ENCODE data around the gene CCDC144A. TPM values are rescaled to one million over a fixed set of nuclear protein-coding genes. Genes with fewer than 3 reads are reported as not detected.
"Not testable (repeated sequence)": the region's sequence is repeated elsewhere in the genome, so short reads cannot be mapped to it uniquely, and the experiment has no call there.

The CCDC144A gene
- total RNA-seq, 6 experiments from 2014 or later: 0.02 to 1.4 (median 0.28) TPM

DNA sequence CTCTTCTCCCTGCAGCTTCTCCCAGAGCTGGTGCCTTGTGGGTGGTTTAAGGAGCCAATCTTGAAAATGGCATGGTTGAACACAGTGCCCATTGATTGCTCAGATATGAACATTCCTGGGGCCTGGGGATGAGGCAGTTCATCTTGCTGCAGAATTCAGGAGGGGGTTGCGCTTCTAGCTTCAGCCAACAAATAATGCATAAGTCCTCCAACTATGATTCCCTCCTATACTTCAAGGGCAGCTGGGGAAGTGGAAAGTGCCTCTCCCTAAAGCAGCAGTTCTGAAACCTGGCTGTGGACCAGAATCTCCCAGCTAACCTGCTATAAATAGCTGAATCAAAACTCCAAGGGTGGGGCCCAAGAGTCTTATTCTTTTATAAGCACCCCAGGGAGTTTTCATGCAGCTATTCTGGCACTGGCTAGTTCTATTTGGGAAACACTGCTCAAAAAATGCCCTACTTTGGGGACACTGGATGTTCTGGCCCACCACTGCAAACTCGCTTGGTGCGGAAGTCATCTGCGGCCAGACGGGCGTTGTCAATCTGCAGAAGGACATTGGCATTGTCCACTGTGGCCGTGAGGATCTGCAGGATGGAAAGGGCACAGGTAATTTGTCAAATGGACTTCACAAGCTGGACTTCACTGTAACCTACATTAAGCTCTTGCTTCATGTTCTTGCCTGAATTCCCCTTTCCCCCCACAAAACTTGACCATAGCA, 130.3 kb downstream of the CCDC144A start:
- no peaks in the 10 kb centered on the region for H3K27me3 ChIP-seq
- no peak overlapping the region for H3K4me3 ChIP-seq
- WGBS (ENCODE audit: insufficient coverage, low coverage, low lambda C conversion rate, missing lambda C conversion rate): no CpG with 5 or more reads among the region's 7 CpGs
- H3K4me1 ChIP-seq: no peaks in the 10 kb centered on the region
- ATAC-seq: no peak
- no peaks in the 10 kb centered on the region for H3K9me3 ChIP-seq
- no peaks in the 10 kb centered on the region for H3K36me3 ChIP-seq
- no peak for DNase-seq
- TF ChIP-seq POLR2A (IDR thresholded peaks at IDR 0.05): no peak
- TF ChIP-seq, protein P1, sequence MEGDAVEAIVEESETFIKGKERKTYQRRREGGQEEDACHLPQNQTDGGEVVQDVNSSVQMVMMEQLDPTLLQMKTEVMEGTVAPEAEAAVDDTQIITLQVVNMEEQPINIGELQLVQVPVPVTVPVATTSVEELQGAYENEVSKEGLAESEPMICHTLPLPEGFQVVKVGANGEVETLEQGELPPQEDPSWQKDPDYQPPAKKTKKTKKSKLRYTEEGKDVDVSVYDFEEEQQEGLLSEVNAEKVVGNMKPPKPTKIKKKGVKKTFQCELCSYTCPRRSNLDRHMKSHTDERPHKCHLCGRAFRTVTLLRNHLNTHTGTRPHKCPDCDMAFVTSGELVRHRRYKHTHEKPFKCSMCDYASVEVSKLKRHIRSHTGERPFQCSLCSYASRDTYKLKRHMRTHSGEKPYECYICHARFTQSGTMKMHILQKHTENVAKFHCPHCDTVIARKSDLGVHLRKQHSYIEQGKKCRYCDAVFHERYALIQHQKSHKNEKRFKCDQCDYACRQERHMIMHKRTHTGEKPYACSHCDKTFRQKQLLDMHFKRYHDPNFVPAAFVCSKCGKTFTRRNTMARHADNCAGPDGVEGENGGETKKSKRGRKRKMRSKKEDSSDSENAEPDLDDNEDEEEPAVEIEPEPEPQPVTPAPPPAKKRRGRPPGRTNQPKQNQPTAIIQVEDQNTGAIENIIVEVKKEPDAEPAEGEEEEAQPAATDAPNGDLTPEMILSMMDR (IDR thresholded peaks at IDR 0.05): no peak
- intact Hi-C loops (cut with DNase I): no loop called here
- H3K27ac ChIP-seq: no peak overlapping the region

DNA sequence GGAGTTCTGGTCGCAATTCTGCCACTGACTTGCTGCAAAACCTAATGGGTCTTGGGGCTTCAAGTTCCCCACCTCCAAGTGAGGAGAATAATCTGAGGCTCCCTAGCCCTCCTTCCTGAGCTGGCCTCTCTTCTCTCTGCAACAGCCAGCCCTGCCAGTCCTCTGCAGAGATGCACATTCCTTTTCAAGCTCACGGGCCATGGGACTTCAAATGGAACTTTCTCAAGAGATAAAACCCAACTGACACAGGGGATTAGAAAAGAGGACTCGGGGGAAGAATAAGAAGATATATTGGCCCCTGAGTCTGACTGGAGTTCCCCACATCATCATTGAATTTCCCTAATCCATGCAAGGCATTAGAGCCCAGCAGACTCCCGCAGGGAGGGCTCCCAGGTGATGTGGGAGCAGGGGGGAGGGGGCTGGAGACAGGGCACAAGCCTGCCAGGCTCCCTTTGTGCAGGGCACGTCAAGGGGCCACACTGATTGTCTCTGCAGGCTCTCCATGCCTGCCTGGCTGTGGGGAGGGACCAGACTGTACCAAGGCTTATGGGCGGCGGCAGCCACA, 131.0 kb downstream of the CCDC144A start:
- Histone ChIP-seq H3K36me3 (no peaks in the 10 kb centered on the region), H3K9me3 (no peaks in the 10 kb centered on the region), H3K4me1 (no peaks in the 10 kb centered on the region), H3K27me3 (no peaks in the 10 kb centered on the region), H3K4me3 (no peak overlapping the region), H3K27ac (no peak overlapping the region)
- no peak for ATAC-seq
- WGBS (ENCODE audit: insufficient coverage, low coverage, low lambda C conversion rate, missing lambda C conversion rate): 0% methylated on average over 1 of the region's 7 CpGs
- intact Hi-C loops (cut with DNase I): no loop called here
- TF ChIP-seq, protein P1 (IDR thresholded peaks at IDR 0.05): no peak
- TF ChIP-seq POLR2A (IDR thresholded peaks at IDR 0.05): no peak
- no peak for DNase-seq

DNA sequence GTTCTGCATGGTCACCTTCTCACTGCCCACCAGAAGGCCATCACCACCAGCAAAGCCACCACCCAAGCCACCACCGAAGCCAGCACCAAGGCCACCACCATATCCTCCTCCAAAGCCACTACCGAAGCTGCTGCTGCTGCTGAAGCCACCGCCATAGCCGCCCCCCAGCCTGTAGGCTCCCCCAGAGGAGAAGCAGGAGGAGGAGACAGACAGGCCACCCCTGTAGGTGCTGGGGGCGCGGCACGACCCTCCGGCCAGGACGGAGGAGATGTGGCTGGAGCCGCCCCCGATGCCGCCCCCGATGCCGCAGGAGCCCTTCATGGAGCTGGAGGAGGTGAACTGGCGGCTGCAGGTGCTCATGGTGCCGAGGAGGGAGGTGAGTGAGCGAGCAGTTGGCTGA, 132.1 kb downstream of the CCDC144A start:
- H3K27ac ChIP-seq; H3K27me3 ChIP-seq; intact Hi-C loops (cut with DNase I); H3K4me1 ChIP-seq; H3K4me3 ChIP-seq; H3K36me3 ChIP-seq; ATAC-seq; DNase-seq; H3K9me3 ChIP-seq: not testable (repeated sequence)
- no CpG with 5 or more reads among the region's 17 CpGs for WGBS (ENCODE audit: insufficient coverage, low coverage, low lambda C conversion rate, missing lambda C conversion rate)

DNA sequence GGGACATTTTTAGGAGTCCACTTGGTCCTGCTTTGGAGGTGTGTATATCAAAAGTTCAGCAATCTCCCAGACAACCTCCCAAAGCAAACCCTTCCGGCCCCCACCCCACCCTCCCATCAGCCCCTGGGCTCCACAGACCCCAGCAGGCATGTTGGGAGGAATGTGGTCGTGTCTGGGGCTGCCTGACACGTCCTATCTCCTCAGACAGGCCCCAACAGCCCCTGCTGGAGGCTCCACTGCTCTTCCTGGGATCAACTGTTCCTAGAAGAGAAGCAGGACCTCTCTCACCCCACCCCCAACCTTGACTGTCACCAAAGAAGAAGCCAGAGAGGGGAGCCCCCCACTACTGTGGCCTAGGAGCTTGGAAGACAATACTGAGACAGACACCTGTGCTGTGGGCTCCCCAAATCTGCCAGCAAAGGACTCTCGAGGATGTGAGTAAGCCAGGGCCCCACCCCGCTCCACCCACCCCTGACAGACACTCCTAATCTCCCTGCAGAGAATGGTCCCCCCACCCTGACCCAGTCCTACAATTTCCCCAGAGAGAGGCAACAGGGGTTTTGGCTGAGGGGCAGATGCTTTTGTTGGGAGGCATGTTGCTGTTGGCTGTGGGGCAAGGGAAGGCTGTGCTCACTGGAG, 133.8 kb downstream of the CCDC144A start:
- ATAC-seq; H3K36me3 ChIP-seq; H3K9me3 ChIP-seq; H3K27ac ChIP-seq; H3K4me1 ChIP-seq; H3K4me3 ChIP-seq; intact Hi-C loops (cut with DNase I); H3K27me3 ChIP-seq; DNase-seq: not testable (repeated sequence)
- WGBS (ENCODE audit: insufficient coverage, low coverage, low lambda C conversion rate, missing lambda C conversion rate): no CpG with 5 or more reads among the region's 5 CpGs

Small RNAs within 50 kb of the gene (small RNA-seq; reads per million reads assigned to genes)
- 0 reads per million in 2 experiments for gene AC022596.1
- 0 reads per million in 2 experiments for gene RNU6-405P

Other genes starting within 250 kb of the CCDC144A start
- under 1 TPM; 0.12 to 0.62 (median 0.22) TPM for gene LRRC75A, start 198.0 kb upstream of the CCDC144A start, total RNA-seq
- under 1 TPM; 0.19 to 0.55 (median 0.42) TPM for gene ZNF287, start 121.0 kb upstream of the CCDC144A start, total RNA-seq
- 1 to 10 TPM in 3 of 6 experiments, under 1 TPM in 3; 0.55 to 1.2 (median 0.89) TPM for gene ZNF624, start 36.4 kb upstream of the CCDC144A start, total RNA-seq

Data from right lobe of liver (tissue), 6 donors.